GM18511 (cell line): ENCODE data around the gene PRSS36.
A peak's percentile ranks its signal among the peaks of the same experiment; 100 is the strongest.
"Not testable (repeated sequence)": the region's sequence is repeated elsewhere in the genome, so short reads cannot be mapped to it uniquely, and the experiment has no call there.

ENCODE experiments used
- ATAC-seq: cut with Tn5 transposase; IDR thresholded peaks from one replicate; pipeline ENCODE4 v1.9.1; 2021; ENCODE audit warnings: mild to moderate bottlenecking, moderate library complexity; ENCODE audit not compliant: unreplicated experiment

The PRSS36 gene

GRCh38 chr16:31106509-31107464 lies 43.1 kb downstream of the PRSS36 start:
- ATAC-seq: no peak

- no peak for ATAC-seq
Observed at GRCh38 chr16:31105677-31106213, 44.1 kb downstream of the PRSS36 start.

- not testable (repeated sequence) for ATAC-seq
Observed at GRCh38 chr16:31100876-31101641, 48.8 kb downstream of the PRSS36 start.

- ATAC-seq: no peak
Observed at GRCh38 chr16:31099860-31100638, 49.8 kb downstream of the PRSS36 start.

GRCh38 chr16:31094424-31095120 lies 55.3 kb downstream of the PRSS36 start, which contains the start of gene VKORC1:
Gene VKORC1 (minus strand): TSS chr16:31094797. CDS start chr16:31094729, 68 bp downstream.
- peak; percentile 84 for ATAC-seq

GRCh38 chr16:31094088-31094423 lies 55.8 kb downstream of the PRSS36 start:
- peak; percentile 2 for ATAC-seq

GRCh38 chr16:31093132-31093703 lies 56.6 kb downstream of the PRSS36 start:
- ATAC-seq: no peak

- no peak for ATAC-seq
Observed at GRCh38 chr16:31092330-31092729, 57.5 kb downstream of the PRSS36 start.

GRCh38 chr16:31090540-31090939 lies 59.3 kb downstream of the PRSS36 start:
- ATAC-seq: no peak

GRCh38 chr16:31089199-31089598 lies 60.7 kb downstream of the PRSS36 start:
- ATAC-seq: no peak
